HG02840 (cell line): ENCODE data around the gene ZNF697.
"Not testable (repeated sequence)": the region's sequence is repeated elsewhere in the genome, so short reads cannot be mapped to it uniquely, and the experiment has no call there.

Experiments
- ATAC-seq: cut with Tn5 transposase; IDR thresholded peaks from one replicate; pipeline ENCODE4 v1.9.1; 2021; ENCODE audit warnings: mild to moderate bottlenecking, moderate library complexity, moderate number of reproducible peaks; ENCODE audit not compliant: unreplicated experiment, low FRiP score

ZNF697 gene

GRCh38 chr1:119605686-119606085 is 42.4 kb downstream of the ZNF697 start:
- no peak for ATAC-seq

GRCh38 chr1:119605080-119605479 is 43.0 kb downstream of the ZNF697 start:
- ATAC-seq = not testable (repeated sequence)

- ATAC-seq = no peak
Observed at GRCh38 chr1:119603695-119604094, 44.4 kb downstream of the ZNF697 start.

GRCh38 chr1:119603241-119603640 is 44.8 kb downstream of the ZNF697 start:
- not testable (repeated sequence) for ATAC-seq

GRCh38 chr1:119602789-119603188 is 45.3 kb downstream of the ZNF697 start:
- ATAC-seq = not testable (repeated sequence)

DNA sequence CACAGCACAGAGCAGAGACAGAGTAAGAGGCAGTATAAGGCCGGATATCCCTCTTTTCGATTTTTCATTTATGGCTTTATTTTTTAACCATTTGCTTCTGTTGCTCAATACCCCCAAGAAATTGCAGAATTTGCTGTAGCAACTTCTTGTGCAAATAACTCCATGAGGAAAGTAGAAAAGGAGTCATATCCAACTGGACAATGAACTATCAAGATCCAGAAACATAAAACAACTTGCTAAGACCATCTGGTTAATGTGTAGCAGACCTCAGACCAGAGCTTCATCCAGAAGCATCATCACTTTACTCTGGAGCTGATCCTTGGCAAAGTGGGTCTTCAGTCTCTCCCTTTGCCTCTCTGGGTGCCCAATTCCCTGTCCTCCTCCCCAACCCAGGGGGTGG is 45.9 kb downstream of the ZNF697 start:
- ATAC-seq = no peak

- no peak for ATAC-seq
Observed at GRCh38 chr1:119600976-119601375, 47.1 kb downstream of the ZNF697 start.

- ATAC-seq = no peak
Observed at GRCh38 chr1:119600561-119600960, 47.5 kb downstream of the ZNF697 start.

DNA sequence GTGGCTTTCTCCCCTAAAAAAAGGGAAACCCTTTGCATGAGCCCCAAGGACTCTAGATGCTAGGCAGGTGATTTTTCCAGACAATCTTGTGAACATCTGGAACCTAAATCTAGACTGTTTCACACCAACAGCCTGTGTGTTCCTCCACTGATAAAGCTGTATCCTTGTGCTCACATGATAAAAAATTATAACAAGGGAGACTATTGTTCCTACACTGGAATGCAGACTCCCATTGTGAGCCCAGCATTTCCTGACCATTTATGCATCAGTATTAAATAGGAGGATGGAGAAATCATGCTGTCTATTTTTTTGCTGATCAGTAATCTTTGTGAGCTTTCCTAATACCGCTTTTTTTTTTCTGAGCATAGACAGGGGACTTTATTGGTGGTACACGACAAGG is 52.5 kb downstream of the ZNF697 start:
- ATAC-seq = no peak

- ATAC-seq = no peak
Observed at GRCh38 chr1:119595168-119595567, 52.9 kb downstream of the ZNF697 start.

- ATAC-seq = no peak
Observed at GRCh38 chr1:119594376-119594775, 53.7 kb downstream of the ZNF697 start.

DNA sequence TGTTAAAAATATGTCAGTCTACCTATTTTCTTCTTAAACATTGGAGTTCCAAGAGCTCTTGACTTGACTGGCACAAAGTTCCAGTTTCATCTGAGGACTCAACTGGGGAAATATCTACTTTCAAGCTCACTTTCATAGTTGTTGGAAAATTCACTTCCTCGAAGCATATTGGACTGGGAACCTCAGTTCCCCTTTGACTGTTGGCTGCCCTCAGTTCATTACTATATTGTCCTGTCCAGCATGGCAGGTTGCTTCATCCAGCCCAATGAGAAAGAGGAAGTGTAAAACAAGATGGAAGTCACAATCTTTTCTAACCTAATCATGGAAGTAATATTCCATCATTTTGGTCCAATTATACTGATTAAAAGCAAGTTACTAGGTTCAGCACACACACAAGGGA is 54.3 kb downstream of the ZNF697 start:
- no peak for ATAC-seq

DNA sequence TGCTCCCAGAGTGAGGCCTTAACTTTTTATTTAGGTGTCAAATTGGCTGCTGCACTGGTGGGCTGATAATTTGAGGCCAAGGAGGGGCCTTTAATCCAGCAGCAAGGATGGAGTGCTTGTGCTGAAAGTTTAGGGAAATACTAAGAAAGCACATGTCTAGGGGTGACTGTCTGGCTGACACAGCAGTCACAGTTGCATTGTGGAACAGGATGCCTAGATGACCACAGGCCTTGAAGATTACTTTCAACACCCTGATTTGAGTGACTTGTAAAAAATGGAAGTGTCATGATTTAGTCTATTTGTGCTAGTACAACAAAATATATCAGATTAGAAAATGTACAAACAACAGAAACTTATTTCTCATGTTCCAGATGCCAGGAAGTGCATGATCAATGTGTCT is 57.7 kb downstream of the ZNF697 start:
- ATAC-seq = no peak

DNA sequence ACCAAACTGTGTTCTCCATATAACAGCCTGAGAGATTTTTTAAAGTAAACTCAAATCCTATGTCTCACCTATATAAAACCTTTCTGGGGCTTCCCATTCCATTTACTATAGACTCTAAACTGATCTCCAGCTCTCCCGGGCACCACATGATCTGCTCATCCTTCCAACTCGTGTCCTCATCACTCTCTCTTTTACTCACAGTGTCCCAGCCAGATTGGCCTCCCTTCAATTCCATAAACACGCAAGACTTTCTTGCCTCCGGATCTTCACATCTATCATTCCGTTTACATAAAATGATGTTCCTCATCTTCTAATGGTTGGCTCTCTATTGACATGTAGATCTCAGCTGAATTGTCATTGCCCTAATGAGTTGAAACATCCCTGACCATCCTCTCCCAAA is 59.4 kb downstream of the ZNF697 start:
- ATAC-seq = no peak

DNA sequence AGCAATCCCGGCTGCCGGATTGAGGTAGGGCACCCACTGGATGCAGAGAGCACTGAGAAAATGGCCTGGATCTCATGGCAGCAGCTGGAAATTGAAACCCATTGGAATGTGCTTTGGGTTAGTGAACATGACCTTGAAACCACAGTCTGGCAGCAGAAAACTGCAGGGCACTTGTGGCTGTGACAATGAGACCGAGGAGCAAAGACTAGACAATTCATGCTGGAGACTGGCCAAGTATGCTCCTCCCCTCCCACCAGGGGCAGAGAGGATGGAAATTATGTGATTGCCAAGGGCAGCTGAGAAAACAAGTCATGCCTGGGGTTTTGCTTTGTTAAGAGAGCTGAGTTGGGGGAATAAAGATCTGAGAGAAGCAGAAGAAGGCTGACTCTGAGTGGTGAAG is 60.7 kb downstream of the ZNF697 start:
- no peak for ATAC-seq

DNA sequence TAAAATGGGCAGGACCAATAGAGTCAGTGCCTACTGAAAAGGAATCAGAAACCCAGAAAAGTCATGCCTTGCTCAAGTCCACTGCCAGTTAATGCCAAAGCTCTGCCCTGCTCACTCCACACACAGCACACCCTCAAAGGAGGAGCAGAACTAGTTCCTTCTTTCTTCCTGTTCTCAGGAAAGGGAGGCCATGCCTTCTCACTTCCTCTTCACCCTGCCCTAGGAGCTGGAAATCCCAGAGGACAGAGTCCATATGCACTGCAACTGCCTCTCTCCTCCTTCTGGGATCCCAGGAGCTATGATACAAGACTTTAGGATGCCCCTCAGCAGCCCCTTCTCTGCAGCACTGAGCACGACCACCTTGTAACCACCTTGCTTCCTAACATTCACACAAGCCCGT is 62.3 kb downstream of the ZNF697 start:
- ATAC-seq = not testable (repeated sequence)

GRCh38 chr1:119582801-119583200 is 65.3 kb downstream of the ZNF697 start:
- no peak for ATAC-seq

DNA sequence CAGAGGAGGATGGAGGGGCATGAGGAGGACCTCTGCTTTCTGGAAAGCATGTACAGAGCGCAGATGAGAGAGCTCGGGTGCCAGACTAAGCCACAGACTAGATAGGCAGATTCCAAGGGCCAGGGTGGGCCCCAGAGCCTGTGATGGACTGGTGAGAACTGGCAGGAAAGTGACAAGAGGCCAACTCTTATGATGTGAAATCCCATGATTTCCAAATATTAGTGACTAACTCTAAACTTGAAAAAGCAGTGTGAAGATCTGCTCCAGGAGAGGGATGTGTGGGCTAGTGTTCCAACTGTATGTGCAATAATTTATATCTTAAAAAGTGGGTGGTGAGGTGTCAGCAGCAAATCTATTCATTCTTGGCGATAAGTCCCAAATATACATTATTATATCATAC is 67.0 kb downstream of the ZNF697 start:
- not testable (repeated sequence) for ATAC-seq

DNA sequence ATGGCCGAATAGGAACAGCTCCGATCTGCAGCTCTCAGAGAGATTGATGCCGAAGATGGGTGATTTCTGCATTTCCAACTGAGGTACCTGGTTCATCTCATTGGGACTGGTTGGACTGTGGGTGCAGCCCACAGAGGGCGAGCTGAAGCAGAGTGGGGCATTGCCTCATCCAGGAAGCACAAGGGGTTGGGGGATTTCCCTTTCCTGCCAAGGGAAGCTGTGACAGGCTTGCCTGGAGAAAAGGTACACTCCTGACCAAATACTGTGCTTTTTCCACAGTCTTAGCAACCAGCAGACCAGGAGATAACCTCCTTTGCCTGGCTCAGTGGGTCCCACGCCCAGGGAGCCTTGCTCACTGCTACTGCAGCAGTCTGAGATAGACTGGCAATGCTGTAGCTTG is 74.2 kb downstream of the ZNF697 start:
- no peak for ATAC-seq

DNA sequence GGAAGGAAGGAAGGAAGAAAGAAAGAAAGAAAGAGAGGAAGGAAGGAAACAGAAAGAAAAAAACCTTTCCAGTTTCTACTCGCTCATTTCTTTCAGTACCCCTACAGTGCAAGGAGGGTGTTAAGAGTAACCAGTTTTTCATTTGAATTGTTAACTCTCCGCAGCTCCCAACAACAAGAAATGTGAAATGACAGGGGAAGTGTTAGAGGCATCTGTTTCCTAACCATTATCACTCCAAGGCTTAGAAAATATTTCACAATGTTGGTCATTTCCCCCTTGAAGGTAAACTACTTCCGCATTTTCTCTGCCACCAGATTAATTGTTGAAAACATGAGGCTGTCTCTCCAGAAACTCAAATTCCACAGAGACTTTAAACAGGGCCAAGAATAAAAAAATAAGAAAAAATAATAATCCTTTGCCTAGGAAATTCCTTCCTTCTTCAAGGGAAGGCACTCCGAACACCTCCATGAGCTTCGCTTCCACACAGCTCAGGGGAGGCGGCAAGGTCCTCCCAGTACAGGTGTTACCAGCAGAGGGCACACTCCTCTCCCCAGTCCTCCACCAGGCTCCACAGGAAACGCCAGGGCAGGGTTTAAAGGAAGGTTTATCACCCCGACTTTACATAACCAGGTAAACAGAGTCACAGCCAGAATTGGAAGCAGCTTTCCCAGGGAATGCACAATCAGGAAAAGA is 78.0 kb downstream of the ZNF697 start:
- ATAC-seq = not testable (repeated sequence)
